Right atrium auricular region (tissue), 2 donors: ENCODE measurements around the gene SPACA9. TPM values are rescaled to one million over a fixed set of nuclear protein-coding genes. Genes with fewer than 3 reads are reported as not detected.

Experiments used
- DNase-seq: peaks from one replicate; pipeline ENCODE4 v3.0.0-alpha.2; 2019; ENCODE audit warnings: low spot score
- H3K27ac ChIP-seq, 2 donors: fragments of 200-600 bp; sonication (generic); 1 replicate in 1 of 2; 2 replicates in 1 of 2; pipeline ENCODE4 v1.5.1; 2016 to 2019
- H3K27me3 ChIP-seq, 2 donors: fragments of 200-600 bp; sonication (generic); one replicate each; pipeline versions ENCODE4 v1.5.1 to v1.6.0; 2017 to 2019
- H3K36me3 ChIP-seq: fragments of 200-600 bp; sonication (generic); one replicate; pipeline ENCODE4 v1.5.1; 2016
- H3K4me1 ChIP-seq, 2 donors: fragments of 200-600 bp; sonication (generic); one replicate each; pipeline versions ENCODE4 v1.5.1 to v1.6.0; 2017 to 2019
- H3K4me3 ChIP-seq, 2 donors: fragments of 200-600 bp; sonication (generic); 1 replicate in 1 of 2; 2 replicates in 1 of 2; pipeline ENCODE4 v1.5.1; 2017 to 2019; ENCODE audit warnings: mild to moderate bottlenecking in 1 of 2, moderate library complexity in 1 of 2
- H3K9me3 ChIP-seq, 2 donors: fragments of 200-600 bp; sonication (generic); one replicate each; pipeline ENCODE4 v1.5.1; 2019
- CTCF ChIP-seq, 2 donors: fragments of 200-600 bp; sonication (generic); IDR thresholded peaks; one replicate each; pipeline ENCODE4 v1.5.1; 2019; ENCODE audit warnings: antibody characterized with exemption in 2 of 2
- total RNA-seq, 2 donors: library from RNA; depleted of rRNA; stranded (reverse); fragments of >200 nt; gene quantifications; one replicate each; pipeline ENCODE4 v1.1.0, GENCODE V29; 2016

Gene SPACA9
- total RNA-seq, 2 donors from 2014 or later, result 8.1 to 17.1 TPM

GRCh38 chr9:132882616-132883015 lies 3.9 kb downstream of the SPACA9 start:
- DNase-seq, result no peak
- Histone ChIP-seq H3K4me1 (peaks cover 0 to 14% of the 10 kb centered on the region in 2 donors), H3K27me3 (no peaks in the 10 kb centered on the region), H3K9me3 (no peaks in the 10 kb centered on the region), H3K4me3 (no peak overlapping the region), H3K27ac (no peak overlapping the region), H3K36me3 (no peaks in the 10 kb centered on the region)
- TF ChIP-seq CTCF (IDR thresholded peaks at IDR 0.05), result no peak

GRCh38 chr9:132883349-132884294 lies 4.9 kb downstream of the SPACA9 start:
- no peak for DNase-seq
- H3K4me1 ChIP-seq, result peaks cover 0 to 10% of the 10 kb centered on the region in 2 donors
- no peak overlapping the region for H3K4me3 ChIP-seq
- H3K27me3 ChIP-seq, result no peaks in the 10 kb centered on the region
- no peak for TF ChIP-seq CTCF (IDR thresholded peaks at IDR 0.05)
- H3K36me3 ChIP-seq, result no peaks in the 10 kb centered on the region
- H3K9me3 ChIP-seq, result no peaks in the 10 kb centered on the region
- no peak overlapping the region for H3K27ac ChIP-seq

GRCh38 chr9:132885720-132886333 lies 7.1 kb downstream of the SPACA9 start:
- DNase-seq, result no peak
- Histone ChIP-seq H3K27ac (no peak overlapping the region), H3K36me3 (no peaks in the 10 kb centered on the region), H3K4me3 (no peak overlapping the region), H3K27me3 (no peaks in the 10 kb centered on the region), H3K4me1 (no peaks in the 10 kb centered on the region), H3K9me3 (no peaks in the 10 kb centered on the region)
- no peak for TF ChIP-seq CTCF (IDR thresholded peaks at IDR 0.05)

GRCh38 chr9:132886334-132886725 lies 7.6 kb downstream of the SPACA9 start:
- Histone ChIP-seq H3K27me3 (no peaks in the 10 kb centered on the region), H3K27ac (no peak overlapping the region), H3K4me3 (no peak overlapping the region), H3K9me3 (no peaks in the 10 kb centered on the region), H3K4me1 (no peaks in the 10 kb centered on the region), H3K36me3 (no peaks in the 10 kb centered on the region)
- no peak for TF ChIP-seq CTCF (IDR thresholded peaks at IDR 0.05)
- DNase-seq, result no peak

GRCh38 chr9:132887181-132888120 lies 8.8 kb downstream of the SPACA9 start:
- no peaks in the 10 kb centered on the region for H3K4me1 ChIP-seq
- peaks cover 7% of the 10 kb centered on the region for H3K36me3 ChIP-seq
- no peak overlapping the region for H3K4me3 ChIP-seq
- H3K27me3 ChIP-seq, result no peaks in the 10 kb centered on the region
- H3K27ac ChIP-seq, result no peak overlapping the region
- no peak for DNase-seq
- TF ChIP-seq CTCF (IDR thresholded peaks at IDR 0.05), result no peak
- H3K9me3 ChIP-seq, result no peaks in the 10 kb centered on the region
